HG02938 (cell line): ENCODE results near the gene FZD10.

Experiments
- ATAC-seq: cut with Tn5 transposase; IDR thresholded peaks from one replicate; pipeline ENCODE4 v1.9.1; 2021; ENCODE audit warnings: mild to moderate bottlenecking, moderate library complexity; ENCODE audit not compliant: unreplicated experiment

The FZD10 gene

DNA sequence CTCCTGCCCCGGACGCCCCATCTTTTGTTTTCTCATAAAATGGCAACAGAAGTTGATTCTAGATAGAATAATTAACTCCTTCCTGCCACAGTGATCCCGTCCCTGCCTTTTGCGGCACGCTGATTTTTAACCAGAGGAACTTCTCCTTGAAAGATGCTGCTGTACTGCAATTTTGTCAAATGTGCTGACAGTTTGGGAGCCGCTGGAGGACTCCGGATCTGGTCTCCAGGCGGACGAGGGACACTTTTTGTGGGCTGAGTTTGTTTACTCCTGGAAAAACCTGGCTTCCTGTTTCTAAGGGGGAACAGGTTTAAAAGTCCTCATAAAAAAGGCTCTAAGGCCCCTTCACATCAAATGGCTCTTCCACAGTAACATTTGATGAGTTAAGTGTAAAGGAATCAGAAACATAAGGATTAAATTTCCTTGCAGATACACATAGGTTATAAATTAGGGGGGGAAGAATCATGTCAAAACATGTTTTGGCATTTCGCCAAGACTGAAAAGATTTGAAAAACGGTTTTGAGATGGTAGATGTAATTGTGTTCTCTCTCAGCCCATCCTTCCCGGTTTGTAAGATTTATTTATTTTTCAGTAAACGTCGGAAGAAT lies 15.5 kb downstream of the FZD10 start:
- ATAC-seq: no peak

- ATAC-seq: no peak
Observed at GRCh38 chr12:130178282-130178681, 16.0 kb downstream of the FZD10 start.

- ATAC-seq: no peak
Observed at GRCh38 chr12:130179191-130179590, 16.9 kb downstream of the FZD10 start.

- ATAC-seq: no peak
Observed at GRCh38 chr12:130179621-130180020, 17.4 kb downstream of the FZD10 start.

- ATAC-seq: no peak
Observed at GRCh38 chr12:130181211-130181610, 18.9 kb downstream of the FZD10 start.

GRCh38 chr12:130183585-130184370 lies 21.5 kb downstream of the FZD10 start:
- no peak for ATAC-seq

- no peak for ATAC-seq
Observed at GRCh38 chr12:130184404-130185090, 22.3 kb downstream of the FZD10 start.

GRCh38 chr12:130185455-130186391 lies 23.5 kb downstream of the FZD10 start:
- ATAC-seq: no peak

DNA sequence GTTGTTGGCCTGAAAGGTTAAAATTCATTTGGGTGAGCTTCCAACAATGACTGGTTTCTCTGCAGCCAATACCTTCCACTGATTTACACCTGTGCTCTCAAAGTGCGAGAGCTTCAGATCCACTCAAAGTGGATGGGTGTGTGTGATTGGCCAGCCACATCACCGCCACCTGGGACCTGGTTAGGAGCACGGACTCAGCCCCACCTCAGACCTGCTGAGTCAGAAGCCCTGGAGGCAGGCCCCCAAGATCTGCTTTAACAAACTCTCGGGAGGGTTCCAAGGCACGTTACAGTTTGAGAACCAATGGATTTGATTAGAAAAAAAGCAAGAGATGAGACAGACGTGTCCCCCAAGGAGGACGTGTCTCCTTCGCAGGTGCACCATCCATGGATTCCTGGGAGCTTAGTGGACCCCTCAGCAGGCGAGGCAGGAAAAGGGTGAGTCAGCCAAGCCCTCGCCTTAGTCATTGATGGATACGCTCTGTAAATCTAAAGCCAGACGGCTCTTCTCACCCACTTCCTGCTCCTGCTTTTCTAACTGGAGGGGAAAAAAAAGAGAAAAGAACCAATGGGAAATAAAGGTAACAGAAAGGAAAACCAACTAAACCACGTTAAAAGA lies 24.5 kb downstream of the FZD10 start:
- no peak for ATAC-seq

GRCh38 chr12:130192642-130193345 lies 30.5 kb downstream of the FZD10 start:
- no peak for ATAC-seq

GRCh38 chr12:130194154-130194553 lies 31.9 kb downstream of the FZD10 start:
- ATAC-seq: no peak

- no peak for ATAC-seq
Observed at GRCh38 chr12:130195369-130195768, 33.1 kb downstream of the FZD10 start.

DNA sequence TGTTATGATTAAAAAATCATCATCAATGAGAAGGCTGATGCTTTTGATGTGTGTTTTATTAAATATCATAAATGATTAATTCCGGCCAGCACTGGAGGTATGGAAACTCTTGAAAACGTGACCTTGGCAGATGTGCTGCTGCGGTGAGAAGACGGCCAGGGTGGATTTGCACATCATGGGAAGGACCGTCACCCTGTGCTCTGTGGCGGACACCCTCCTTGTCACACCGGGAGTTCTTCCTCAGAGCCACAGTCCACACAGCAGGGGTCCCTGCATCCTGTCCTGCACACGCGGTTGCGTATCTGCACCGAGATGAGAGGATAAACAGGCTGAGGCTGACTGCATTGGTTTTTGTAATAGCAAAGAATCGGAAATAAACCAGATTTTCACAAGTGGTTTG lies 33.5 kb downstream of the FZD10 start:
- ATAC-seq: no peak

GRCh38 chr12:130196827-130197226 lies 34.6 kb downstream of the FZD10 start:
- ATAC-seq: no peak

DNA sequence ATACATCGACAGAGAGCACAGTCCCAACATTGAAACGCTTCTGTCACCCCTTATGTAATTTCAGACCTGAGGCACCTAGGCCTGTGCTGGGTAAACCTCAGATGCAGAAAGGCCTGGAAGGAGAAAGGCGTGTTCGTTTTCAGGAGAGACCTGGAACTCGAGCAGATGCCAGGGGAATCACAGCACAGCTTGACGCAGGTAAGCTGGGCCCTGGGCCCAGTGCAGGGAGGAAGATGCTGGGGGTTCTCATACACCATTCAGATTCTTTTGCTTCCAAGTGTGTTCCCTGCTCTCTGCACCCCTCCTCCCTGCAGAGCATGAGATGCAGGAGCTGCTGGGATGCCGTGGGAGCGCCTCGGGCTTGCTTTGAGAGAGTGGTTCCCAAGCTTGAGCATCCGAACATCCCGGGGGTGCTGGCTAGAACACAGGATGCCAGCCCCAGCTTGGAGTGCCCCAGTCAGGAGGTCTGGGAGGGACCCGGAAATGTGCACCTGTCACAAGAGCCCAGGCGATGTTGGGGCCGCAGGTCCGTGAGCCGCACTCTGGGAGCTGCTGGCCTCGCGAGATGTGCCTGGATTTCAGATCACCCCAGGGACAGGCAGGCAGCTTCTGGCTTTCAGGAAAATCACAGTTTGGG lies 35.9 kb downstream of the FZD10 start:
- ATAC-seq: no peak

DNA sequence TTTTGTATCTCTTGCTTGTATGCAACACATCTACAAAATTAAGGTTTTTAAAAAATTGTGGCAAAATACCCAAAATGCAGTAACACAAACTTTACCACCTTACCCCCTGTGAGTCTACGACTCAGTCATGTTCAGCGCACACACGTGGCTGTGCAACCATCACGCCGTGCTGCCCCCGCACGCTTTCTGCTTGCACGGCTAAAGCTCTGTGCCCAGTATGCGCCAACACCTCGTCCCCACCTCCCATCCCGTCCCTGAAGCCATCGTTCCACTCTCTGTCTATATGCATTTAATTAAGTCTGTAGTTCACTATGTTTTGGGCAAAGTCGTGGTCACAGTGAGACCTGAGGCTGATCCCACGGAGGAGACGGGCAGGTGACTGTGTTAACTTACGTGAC lies 36.4 kb downstream of the FZD10 start:
- no peak for ATAC-seq

DNA sequence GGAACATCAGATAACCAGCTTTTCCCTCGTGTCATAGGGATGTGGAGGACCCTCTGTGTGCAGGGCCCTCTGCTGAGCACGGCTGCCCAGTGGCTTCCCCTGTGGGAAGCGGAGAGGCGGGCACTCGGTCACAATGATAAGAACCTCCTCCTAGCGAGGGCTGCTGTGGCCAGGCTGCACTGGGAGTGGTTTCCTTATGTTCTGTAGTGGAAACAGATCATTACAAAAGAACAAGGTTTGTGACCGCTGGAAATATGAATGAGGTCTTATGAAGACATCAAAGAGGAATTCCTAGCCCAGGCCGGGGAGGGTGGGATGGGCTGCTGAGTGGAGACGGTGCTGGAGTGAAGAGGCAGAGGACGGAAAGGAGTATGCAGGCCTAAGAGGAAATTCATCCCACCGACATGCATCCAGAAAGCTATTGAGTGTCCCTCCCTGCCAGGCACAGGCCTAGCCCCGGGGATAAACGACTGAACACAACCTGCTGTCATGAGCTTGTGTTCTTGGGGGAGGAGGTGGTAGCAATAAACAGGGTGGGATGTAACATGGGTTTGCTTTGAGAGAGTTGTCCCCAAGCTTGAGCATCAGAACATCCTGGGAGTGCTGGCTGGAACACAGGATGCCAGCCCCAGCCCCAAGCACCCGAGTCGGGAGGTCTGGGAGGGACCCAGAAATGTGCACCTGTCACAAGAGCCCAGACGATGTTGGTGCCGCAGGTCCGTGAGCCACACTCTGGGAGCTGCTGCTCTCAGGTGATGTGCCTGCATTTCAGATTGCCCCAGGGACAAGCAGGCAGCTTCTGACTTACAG lies 37.5 kb downstream of the FZD10 start:
- no peak for ATAC-seq

- no peak for ATAC-seq
Observed at GRCh38 chr12:130200445-130200844, 38.2 kb downstream of the FZD10 start.

GRCh38 chr12:130201037-130201436 lies 38.8 kb downstream of the FZD10 start:
- no peak for ATAC-seq
